GM23338 (cell line): ENCODE results near the gene SLC2A5. TPM values are rescaled to one million over a fixed set of nuclear protein-coding genes. Genes with fewer than 3 reads are reported as not detected.
"Not testable (repeated sequence)": the region's sequence is repeated elsewhere in the genome, so short reads cannot be mapped to it uniquely, and the experiment has no call there.

ENCODE experiments used
- ATAC-seq: fragments of 200-7000 bp; cut with Tn5 transposase; 3 replicates; pipeline ENCODE4 v1.9.1; 2020
- DNase-seq: peaks from one replicate; pipeline ENCODE4 v3.0.0-alpha.2; 2015; ENCODE audit warnings: low spot score
- H2AFZ ChIP-seq: fragments of 200-600 bp; sonication (generic); 2 replicates; pipeline ENCODE4 v1.8.0; 2016; ENCODE audit warnings: antibody characterized with exemption, mild to moderate bottlenecking, moderate library complexity
- H3F3A ChIP-seq: fragments of 200-600 bp; sonication (generic); replicated peaks from 2 replicates; pipeline ENCODE4 v1.8.0; 2017; ENCODE audit warnings: antibody characterized with exemption, mixed run types, low read depth
- H3K27ac ChIP-seq: fragments of 200-600 bp; sonication (generic); 2 replicates; pipeline ENCODE4 v1.6.1; 2016; ENCODE audit warnings: low read depth
- H3K27me3 ChIP-seq: fragments of 200-600 bp; sonication (generic); 2 replicates; pipeline ENCODE4 v1.8.0; 2016; ENCODE audit warnings: mild to moderate bottlenecking, mixed run types, moderate library complexity; ENCODE audit not compliant: insufficient read depth
- H3K36me3 ChIP-seq: fragments of 200-600 bp; sonication (generic); 2 replicates; pipeline ENCODE4 v1.8.0; 2016; ENCODE audit warnings: mild to moderate bottlenecking; ENCODE audit not compliant: insufficient read depth
- H3K4me1 ChIP-seq: fragments of 200-600 bp; sonication (generic); 2 replicates; pipeline ENCODE4 v1.8.0; 2016; ENCODE audit warnings: mild to moderate bottlenecking, moderate library complexity; ENCODE audit not compliant: insufficient read depth
- H3K4me2 ChIP-seq: fragments of 200-600 bp; sonication (generic); 2 replicates; pipeline ENCODE4 v1.7.1; 2017; ENCODE audit warnings: mixed run types
- H3K4me3 ChIP-seq: fragments of 200-600 bp; sonication (generic); 2 replicates; pipeline ENCODE4 v1.6.1; 2016; ENCODE audit warnings: mixed run types
- H3K79me2 ChIP-seq: fragments of 200-600 bp; sonication (generic); replicated peaks from 2 replicates; pipeline ENCODE4 v1.8.0; 2017; ENCODE audit warnings: mild to moderate bottlenecking; ENCODE audit not compliant: insufficient read depth
- H3K9me2 ChIP-seq: fragments of 200-600 bp; sonication (generic); 2 replicates; pipeline ENCODE4 v1.8.0; 2017; ENCODE audit not compliant: insufficient read depth
- H4K20me1 ChIP-seq: fragments of 200-600 bp; sonication (generic); replicated peaks from 2 replicates; pipeline ENCODE4 v1.8.0; 2017; ENCODE audit warnings: mild to moderate bottlenecking; ENCODE audit not compliant: insufficient read depth
- H3K27ac Mint-ChIP-seq: 2 replicates; pipeline ENCODE4 v1.8.0; 2020; ENCODE audit warnings: inconsistent platforms, mild to moderate bottlenecking, moderate library complexity, mixed read lengths
- H3K27me3 Mint-ChIP-seq: 3 replicates; pipeline ENCODE4 v1.8.0; 2022; ENCODE audit warnings: low read depth, mild to moderate bottlenecking, moderate library complexity, mixed read lengths, inconsistent platforms; ENCODE audit not compliant: insufficient read depth, poor library complexity
- H3K36me3 Mint-ChIP-seq: 3 replicates; pipeline ENCODE4 v1.8.0; 2021; ENCODE audit warnings: low read depth, mild to moderate bottlenecking, inconsistent platforms, moderate library complexity, mixed read lengths
- H3K4me1 Mint-ChIP-seq: 3 replicates; pipeline ENCODE4 v1.8.0; 2020; ENCODE audit warnings: mild to moderate bottlenecking, inconsistent platforms, mixed read lengths
- H3K4me3 Mint-ChIP-seq: 3 replicates; pipeline ENCODE4 v1.8.0; 2021; ENCODE audit warnings: moderate library complexity, mild to moderate bottlenecking, inconsistent platforms, mixed read lengths
- H3K9me3 Mint-ChIP-seq: 3 replicates; pipeline ENCODE4 v1.8.0; 2020; ENCODE audit warnings: moderate library complexity, mild to moderate bottlenecking, inconsistent platforms, mixed read lengths
- CREB1 ChIP-seq: fragments of 250-450 bp; sonication (Bioruptor Pico); IDR thresholded peaks from 2 replicates; pipeline ENCODE4 v1.5.0; 2020; ENCODE audit warnings: low read depth, mild to moderate bottlenecking, moderate library complexity
- CTCF ChIP-seq, 2 experiments: fragments of 200-600 bp in 1 of 2; sonication (generic) in 1 of 2; conservative IDR thresholded peaks; 2 replicates each; pipeline versions ENCODE4 v1.5.1 to v1.6.1; 2016 to 2017; ENCODE audit warnings: antibody characterized with exemption in 2 of 2, low read depth in 2 of 2, mild to moderate bottlenecking in 2 of 2, moderate library complexity in 1 of 2
- EZH2 ChIP-seq: fragments of 200-600 bp; sonication (generic); IDR thresholded peaks from one replicate; pipeline ENCODE4 v1.8.0; 2017; ENCODE audit warnings: antibody characterized with exemption, mild to moderate bottlenecking, low read depth; ENCODE audit not compliant: unreplicated experiment
- JUNB ChIP-seq: IDR thresholded peaks from one replicate; pipeline ENCODE4 v1.6.1; 2016; ENCODE audit warnings: antibody characterized with exemption; ENCODE audit not compliant: unreplicated experiment
- POLR2AphosphoS5 ChIP-seq: IDR thresholded peaks from 2 replicates; pipeline ENCODE4 v1.6.1; 2016; ENCODE audit warnings: antibody characterized with exemption, low read depth
- STAT1 ChIP-seq: IDR thresholded peaks from one replicate; pipeline ENCODE4 v1.6.1; 2016; ENCODE audit warnings: antibody characterized with exemption; ENCODE audit not compliant: unreplicated experiment
- ZNF114 ChIP-seq: fragments of 250-450 bp; sonication (Bioruptor Pico); IDR thresholded peaks from 2 replicates; pipeline ENCODE4 v1.5.0; 2020; ENCODE audit warnings: mild to moderate bottlenecking, moderate library complexity
- ZNF331 ChIP-seq: fragments of 250-450 bp; sonication (Bioruptor Pico); IDR thresholded peaks from 2 replicates; pipeline ENCODE4 v1.5.0; 2020; ENCODE audit warnings: low read depth, mild to moderate bottlenecking, moderate library complexity
- ZNF462 ChIP-seq: fragments of 250-450 bp; sonication (Bioruptor Pico); IDR thresholded peaks from 2 replicates; pipeline ENCODE4 v1.5.0; 2020; ENCODE audit warnings: mild to moderate bottlenecking, moderate library complexity
- polyA plus RNA-seq: library from polyadenylated mRNA; unstranded; fragments of >200 nt; fragmentation: Nextera tagmentation; extraction: Ambion mirVana; gene quantifications from 2 replicates; pipeline ENCODE4 v1.2.1, GENCODE V29; 2016
- total RNA-seq: library from RNA; depleted of rRNA; stranded (reverse); fragments of >200 nt; shearing (Covaris generic); gene quantifications from 2 replicates; pipeline ENCODE4 v1.2.3, GENCODE V29; 2014

The SLC2A5 gene
- total and polyA plus RNA-seq, 2 experiments from 2014 or later: 0.03 TPM; not detected in 1

GRCh38 chr1:9093996-9094595 lies 24.7 kb upstream of the SLC2A5 start:
- H4K20me1 ChIP-seq, H3K27me3 ChIP-seq, H3K9me2 ChIP-seq, H3K36me3 ChIP-seq, H3K79me2 ChIP-seq, DNase-seq, H3K4me3 Mint-ChIP-seq, H3F3A ChIP-seq, ATAC-seq, H3K27ac ChIP-seq, H3K27me3 Mint-ChIP-seq, H3K4me1 ChIP-seq, H3K4me2 ChIP-seq, H3K4me1 Mint-ChIP-seq, H3K4me3 ChIP-seq, H3K27ac Mint-ChIP-seq, H2AFZ ChIP-seq: not testable (repeated sequence)
- peaks cover 23% of the 10 kb centered on the region for H3K36me3 Mint-ChIP-seq
- H3K9me3 Mint-ChIP-seq: peaks cover 37% of the 10 kb centered on the region

- Mint-ChIP-seq H3K27me3 (peaks cover 2% of the 10 kb centered on the region), H3K9me3 (peaks cover 42% of the 10 kb centered on the region), H3K27ac (no peak overlapping the region), H3K36me3 (peaks cover 28% of the 10 kb centered on the region), H3K4me1 (no peaks in the 10 kb centered on the region; the same call in 2 of the 3 replicates), H3K4me3 (no peak overlapping the region)
- no peak overlapping the region for H3K4me3 ChIP-seq
- H2AFZ ChIP-seq: no peak overlapping the region
- H3K9me2 ChIP-seq: 0 out of 2 replicates have a peak, but pooled peaks cover 4% of the 10 kb centered on the region
- no peak for DNase-seq
- H3F3A ChIP-seq: no peaks in the 10 kb centered on the region
- no peaks in the 10 kb centered on the region for H3K4me1 ChIP-seq
- no peaks in the 10 kb centered on the region for H3K27me3 ChIP-seq
- H4K20me1 ChIP-seq: no peaks in the 10 kb centered on the region
- H3K4me2 ChIP-seq: no peak overlapping the region
- no peak for ATAC-seq
- TF ChIP-seq JUNB: no peak
- TF ChIP-seq CTCF (conservative IDR thresholded peaks at IDR 0.05; ENCODE audit: low read depth in 2 of 2): no peak
- TF ChIP-seq POLR2AphosphoS5: no peak
- TF ChIP-seq EZH2: no peak
- no peak for TF ChIP-seq STAT1
- no peak for TF ChIP-seq CREB1 (CRISPR knock-in tag)
- TF ChIP-seq ZNF114 (CRISPR knock-in tag): no peak
- TF ChIP-seq ZNF331 (CRISPR knock-in tag): no peak
- peaks cover 8% of the 10 kb centered on the region; the same call in 1 of the 2 replicates for H3K36me3 ChIP-seq
- H3K79me2 ChIP-seq: no peaks in the 10 kb centered on the region
- H3K27ac ChIP-seq: no peak overlapping the region
Measured at GRCh38 chr1:9093581-9093980, 24.1 kb upstream of the SLC2A5 start.

GRCh38 chr1:9093091-9093490 lies 23.7 kb upstream of the SLC2A5 start:
- Mint-ChIP-seq H3K4me3 (no peak overlapping the region), H3K27ac (no peak overlapping the region), H3K27me3 (peaks cover 2% of the 10 kb centered on the region), H3K9me3 (peaks cover 41% of the 10 kb centered on the region), H3K4me1 (no peaks in the 10 kb centered on the region; the same call in 2 of the 3 replicates), H3K36me3 (peaks cover 25% of the 10 kb centered on the region)
- Histone ChIP-seq H3F3A (no peaks in the 10 kb centered on the region), H3K79me2 (no peaks in the 10 kb centered on the region), H3K36me3 (peaks cover 8% of the 10 kb centered on the region; the same call in 1 of the 2 replicates), H3K27me3 (no peaks in the 10 kb centered on the region), H3K4me2 (no peak overlapping the region), H3K9me2 (0 out of 2 replicates have a peak, but pooled peaks cover 4% of the 10 kb centered on the region), H2AFZ (no peak overlapping the region), H4K20me1 (no peaks in the 10 kb centered on the region), H3K4me3 (no peak overlapping the region), H3K4me1 (no peaks in the 10 kb centered on the region), H3K27ac (no peak overlapping the region)
- DNase-seq (no peak), ATAC-seq (no peak)
- no peak for TF ChIP-seq JUNB
- no peak for TF ChIP-seq ZNF114 (CRISPR knock-in tag)
- TF ChIP-seq ZNF462 (CRISPR knock-in tag): no peak
- TF ChIP-seq ZNF331 (CRISPR knock-in tag): no peak
